ENCODE data around the gene MRLN. TPM values are rescaled to one million over a fixed set of nuclear protein-coding genes. Genes with fewer than 3 reads are reported as not detected.
"Not testable (repeated sequence)": the region's sequence is repeated elsewhere in the genome, so short reads cannot be mapped to it uniquely, and the experiment has no call there.

The MRLN gene
- total RNA-seq, 1 donor from 2014 or later: not detected

DNA sequence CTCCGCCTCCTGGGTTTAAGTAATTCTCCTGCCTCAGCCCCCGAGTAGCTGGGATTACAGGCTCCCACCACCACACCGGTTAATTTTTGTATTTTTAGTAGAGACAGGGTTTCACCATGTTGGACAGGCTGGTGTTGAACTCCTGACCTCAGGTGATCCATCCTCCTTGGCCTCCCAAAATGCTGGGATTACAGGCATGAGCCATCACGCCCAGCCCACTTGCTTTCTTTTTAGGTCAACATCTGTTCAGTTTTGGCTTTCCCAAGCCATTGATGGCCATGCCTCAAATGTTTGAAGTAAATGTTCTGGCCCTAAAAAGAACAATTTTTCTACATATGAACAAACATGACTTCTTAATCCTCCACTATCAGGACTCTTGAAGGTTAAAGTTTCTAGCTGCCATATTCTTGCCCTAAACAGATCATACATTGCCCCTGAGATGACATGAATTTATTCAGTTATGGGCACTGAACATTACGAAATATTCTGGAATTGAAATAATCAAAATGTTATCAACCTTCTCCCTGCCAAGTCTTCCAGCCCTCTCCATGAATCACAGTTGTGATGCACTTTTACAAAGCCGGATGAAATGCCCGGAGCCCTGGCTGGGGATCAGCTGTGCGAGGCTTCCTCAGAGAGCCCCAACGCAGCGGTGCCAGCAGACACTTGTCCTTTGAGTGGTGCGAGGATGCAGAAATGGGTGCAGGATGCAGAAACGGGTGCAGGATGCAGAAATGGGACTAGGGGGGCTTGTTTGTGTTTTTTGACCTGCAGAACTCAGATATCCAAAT is 2.9 kb downstream of the MRLN start:
- DNase-seq (ENCODE audit: missing footprints) (no peak), ATAC-seq (no peak)
- intact Hi-C loops (cut with DNase I): no loop called here

DNA sequence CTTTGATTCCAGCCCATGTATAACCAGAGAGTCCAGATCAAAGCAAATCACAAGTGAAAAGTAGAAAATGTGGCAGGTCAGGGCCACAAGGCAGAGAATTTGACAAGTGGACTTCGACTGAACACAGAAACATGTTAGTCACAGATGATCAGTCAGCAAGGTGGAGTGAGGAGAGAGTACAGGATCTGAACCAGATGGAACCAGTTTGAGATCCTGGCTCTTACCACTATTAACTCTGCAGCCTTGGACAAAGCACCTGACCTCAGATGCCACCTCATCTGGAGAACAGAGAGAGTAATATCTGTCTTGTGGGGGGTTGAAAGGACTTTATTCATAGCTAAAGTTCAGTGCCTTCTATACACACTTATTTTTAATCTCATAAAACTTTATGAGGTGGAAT is 4.4 kb downstream of the MRLN start:
- DNase-seq (ENCODE audit: missing footprints) (no peak), ATAC-seq (no peak)
- intact Hi-C loops (cut with DNase I): no loop called here

DNA sequence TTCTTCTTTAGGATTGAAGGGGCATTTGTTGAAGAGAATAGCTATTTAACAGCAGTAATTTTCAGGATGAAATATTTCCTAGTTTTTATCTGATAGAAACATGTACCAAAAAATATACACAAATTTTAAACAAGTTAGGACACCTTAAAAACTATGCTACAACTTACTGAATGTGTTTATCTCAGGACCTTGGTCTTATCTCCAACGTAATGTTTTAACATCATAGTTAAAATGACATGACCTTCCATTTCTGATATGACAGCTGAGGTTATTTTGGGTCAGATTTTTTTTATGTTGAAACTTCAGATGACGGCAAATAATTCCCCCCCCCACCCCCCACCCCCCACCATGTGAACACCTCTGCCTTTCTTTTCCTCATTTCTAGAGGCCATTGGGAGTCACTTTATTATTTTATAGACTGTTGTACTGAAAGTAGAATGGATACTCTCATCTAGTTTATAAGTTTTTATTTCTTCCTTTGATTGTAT is 8.0 kb downstream of the MRLN start:
- no peak for ATAC-seq
- intact Hi-C loops (cut with DNase I): no loop called here
- no peak for DNase-seq (ENCODE audit: missing footprints)

DNA sequence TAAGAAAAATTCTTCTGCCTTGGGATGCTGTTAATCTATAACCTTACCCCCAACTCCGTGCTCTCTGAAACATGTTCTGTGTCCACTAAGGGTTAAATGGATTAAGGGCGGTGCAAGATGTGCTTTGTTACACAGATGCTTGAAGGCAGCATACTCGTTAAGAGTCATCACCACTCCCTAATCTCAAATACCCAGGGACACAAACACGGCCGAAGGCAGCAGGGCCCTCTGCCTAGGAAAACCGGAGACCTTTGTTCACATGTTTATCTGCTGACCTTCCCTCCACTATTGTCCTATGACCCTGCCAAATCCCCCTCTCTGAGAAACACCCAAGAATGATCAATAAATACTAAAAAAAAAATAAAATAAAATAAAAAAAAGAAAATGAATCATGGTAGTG is 8.5 kb downstream of the MRLN start:
- ATAC-seq; DNase-seq (ENCODE audit: missing footprints); intact Hi-C loops (cut with DNase I): not testable (repeated sequence)

DNA sequence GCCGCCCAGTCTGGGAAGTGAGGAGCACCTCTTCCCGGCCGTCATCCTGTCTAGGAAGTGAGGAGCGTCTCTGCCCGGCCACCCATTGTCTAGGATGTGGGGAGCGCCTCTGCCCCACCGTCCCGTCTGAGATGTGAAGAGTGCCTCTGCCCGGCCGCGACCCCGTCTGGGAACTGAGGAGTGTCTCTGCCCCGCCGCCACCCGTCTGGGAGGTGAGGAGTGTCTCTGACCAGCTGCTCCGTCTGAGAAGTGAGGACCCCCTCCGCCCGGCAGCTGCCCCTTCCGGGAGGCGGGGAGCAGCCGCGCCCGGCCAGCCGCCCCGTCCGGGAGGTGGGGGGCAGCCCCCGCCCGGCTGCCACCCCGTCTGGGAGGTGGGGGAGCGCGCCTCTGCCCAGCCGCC is 9.1 kb downstream of the MRLN start:
- ATAC-seq; DNase-seq (ENCODE audit: missing footprints); intact Hi-C loops (cut with DNase I): not testable (repeated sequence)

DNA sequence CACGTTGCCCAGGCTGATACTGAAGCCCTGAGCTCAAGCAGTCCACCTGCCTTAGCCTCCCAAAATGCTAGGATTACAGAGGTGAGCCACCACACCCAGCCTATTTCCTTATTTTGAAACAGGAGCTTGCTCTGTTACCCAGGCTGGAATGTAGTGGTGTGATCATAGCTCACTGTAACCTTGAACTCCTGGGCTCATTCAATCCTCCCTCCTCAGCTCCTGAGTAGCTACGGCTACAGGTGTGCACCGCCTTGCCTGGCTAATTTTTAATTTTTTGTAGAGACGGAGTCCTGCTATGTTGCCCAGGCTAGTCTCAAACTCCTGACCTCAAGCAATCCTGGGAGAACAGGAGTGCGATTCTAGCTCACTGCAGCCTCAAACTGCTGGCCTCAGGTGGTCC is 11.7 kb downstream of the MRLN start:
- ATAC-seq (no peak), DNase-seq (ENCODE audit: missing footprints) (no peak)

DNA sequence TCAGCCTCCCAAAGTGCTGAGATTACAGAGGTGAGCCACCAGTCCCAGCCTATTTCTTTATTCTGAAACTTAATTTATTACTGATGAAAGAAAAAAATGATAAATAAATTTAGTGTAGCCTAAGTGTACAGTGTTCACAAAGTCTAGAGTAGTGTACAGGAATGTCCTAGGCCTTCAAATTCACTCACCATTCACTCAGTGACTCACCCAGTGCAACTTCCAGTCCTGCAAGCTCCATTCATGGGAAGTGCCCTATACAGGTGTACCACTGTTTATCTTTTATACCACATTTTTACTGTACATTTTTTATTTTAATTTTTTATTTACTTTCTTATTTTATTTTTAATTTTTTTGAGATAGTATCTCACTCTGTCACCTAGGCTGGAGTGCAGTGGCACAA is 12.2 kb downstream of the MRLN start:
- intact Hi-C loops (cut with DNase I): no loop called here
- ATAC-seq (no peak), DNase-seq (ENCODE audit: missing footprints) (no peak)

More for the DNA sequence above, 11.7 kb downstream of the MRLN start:
- intact Hi-C loops (cut with DNase I): no loop called here

DNA sequence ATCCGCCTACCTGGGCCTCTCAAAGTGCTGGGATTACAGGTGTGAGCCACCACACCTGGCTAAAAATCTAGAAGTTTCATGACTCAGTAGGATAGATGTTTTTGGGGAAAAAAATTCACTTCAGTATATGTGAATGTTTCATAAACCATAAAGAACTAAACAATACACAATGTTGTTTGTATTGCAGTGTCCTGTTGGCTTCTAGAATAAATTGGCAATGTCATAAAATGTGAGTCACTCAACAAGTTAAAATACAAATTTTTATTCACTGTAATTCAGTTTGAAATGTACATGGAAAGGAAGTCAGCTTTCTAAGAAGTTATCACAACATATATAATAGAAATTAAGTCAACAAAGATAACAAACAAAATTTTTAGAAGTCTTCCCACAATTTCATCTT is 16.5 kb downstream of the MRLN start:
- DNase-seq (ENCODE audit: missing footprints) (no peak), ATAC-seq (no peak)
- intact Hi-C loops (cut with DNase I): no loop called here

DNA sequence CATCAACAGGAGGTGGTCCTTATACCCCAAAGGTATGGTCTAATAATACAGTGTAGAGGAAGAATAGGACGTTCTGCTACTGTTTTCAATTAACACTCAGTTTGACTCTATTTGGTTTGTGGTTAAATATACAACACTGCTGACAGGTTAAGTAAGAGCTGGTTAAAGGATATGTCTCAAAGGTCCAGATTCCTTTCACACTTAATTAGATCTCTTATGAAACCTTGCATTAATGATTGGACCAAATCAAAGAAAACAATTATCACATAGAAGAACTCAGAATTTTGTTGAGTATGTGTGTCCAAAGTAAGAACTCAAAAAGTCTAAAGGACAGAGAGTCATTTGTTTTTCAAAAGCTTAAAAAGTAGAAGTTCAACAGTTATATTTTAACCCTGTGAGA is 18.0 kb downstream of the MRLN start:
- DNase-seq (ENCODE audit: missing footprints) (no peak), ATAC-seq (no peak)
- intact Hi-C loops (cut with DNase I): no loop called here

DNA sequence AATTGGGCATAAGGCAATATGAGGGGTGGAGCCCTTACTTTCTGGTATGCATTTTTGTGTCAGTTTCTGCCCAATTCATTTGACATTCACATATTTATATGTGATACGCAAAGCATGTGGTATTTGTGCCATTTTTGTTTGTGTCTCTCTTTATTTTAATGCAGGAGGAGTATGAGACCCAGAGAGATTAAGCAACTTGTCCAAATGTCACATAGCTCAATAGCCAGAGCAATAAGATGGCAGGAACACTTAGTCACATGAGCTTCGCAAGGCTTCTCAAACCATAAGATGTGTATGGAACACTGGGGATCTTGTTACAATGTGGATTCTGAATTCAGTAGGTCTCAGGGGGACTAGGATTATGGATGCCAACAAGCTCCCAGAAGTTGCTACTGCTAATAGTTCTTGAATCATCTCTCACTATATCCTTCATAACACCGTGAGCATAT is 19.2 kb downstream of the MRLN start:
- ATAC-seq: no peak
- intact Hi-C loops (cut with DNase I): no loop called here
- no peak for DNase-seq (ENCODE audit: missing footprints)

DNA sequence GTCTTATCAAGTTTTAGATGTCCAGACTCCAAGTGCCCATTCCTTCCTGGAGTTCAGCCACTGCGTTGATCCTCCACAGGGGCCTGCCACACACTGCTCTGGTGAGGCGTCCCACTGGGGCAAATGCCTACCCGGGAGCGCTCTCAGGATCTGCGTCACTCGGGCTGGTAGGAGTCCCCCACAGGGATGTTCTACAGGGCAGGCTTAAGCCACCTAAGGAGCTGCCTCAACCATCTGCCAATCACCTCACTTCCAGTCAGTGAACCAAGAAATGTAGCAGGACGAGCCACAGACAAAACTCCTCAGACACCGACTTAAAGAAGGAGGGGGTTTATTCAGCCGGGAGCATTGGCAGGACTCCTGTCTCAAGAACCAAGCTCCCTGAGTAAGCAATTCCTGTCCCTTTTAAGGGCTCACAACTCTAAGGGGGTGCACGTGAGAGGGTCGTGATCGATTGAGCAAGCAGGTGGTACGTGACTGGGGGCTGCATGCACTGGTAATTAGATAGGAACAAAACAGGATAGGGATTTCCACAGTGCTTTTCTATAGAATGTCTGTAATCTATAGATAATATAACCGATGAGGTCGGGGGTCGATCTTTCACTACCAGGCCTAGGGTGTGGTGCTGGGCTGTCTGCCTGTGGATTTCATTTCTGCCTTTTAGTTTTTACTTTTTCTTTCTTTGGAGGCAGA is 19.8 kb downstream of the MRLN start:
- intact Hi-C loops (cut with DNase I); ATAC-seq; DNase-seq (ENCODE audit: missing footprints): not testable (repeated sequence)

DNA sequence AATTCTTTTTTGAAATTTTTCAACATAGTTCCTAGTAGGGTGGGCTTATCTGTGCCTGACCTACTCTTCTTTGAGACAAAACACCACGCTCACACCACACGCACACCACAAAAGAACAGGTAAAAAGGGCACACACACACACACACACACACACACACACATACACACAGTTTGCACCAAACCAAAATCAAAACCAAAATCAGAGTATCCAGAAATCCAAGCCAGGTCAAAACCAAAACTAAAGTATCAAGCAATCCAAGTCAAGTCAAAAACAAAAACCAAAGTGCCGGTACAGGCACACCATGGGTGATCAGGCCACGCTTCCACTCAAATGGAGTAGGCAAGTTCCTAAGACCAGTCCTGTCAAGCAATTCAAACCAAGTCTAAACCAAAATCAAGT is 20.4 kb downstream of the MRLN start:
- ATAC-seq; intact Hi-C loops (cut with DNase I); DNase-seq (ENCODE audit: missing footprints): not testable (repeated sequence)

DNA sequence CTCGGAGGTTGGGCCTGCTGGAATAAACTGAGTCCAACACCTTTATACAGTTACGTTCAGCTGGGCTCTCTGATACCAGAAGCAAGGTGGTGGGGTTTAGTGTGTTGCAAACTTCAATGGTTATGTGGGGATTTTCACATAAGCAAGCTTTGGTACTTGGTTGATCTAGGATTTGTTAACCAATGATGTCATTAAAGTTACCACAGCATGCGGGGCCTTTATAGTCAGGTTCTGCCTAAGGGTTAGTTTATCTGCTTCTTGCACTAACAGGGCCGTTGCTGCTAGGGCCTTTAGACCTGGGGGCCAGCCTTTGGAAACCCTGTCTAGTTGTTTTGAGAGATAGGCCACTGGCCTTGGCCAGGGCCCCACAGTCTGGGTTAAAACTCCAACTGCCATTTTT is 24.1 kb downstream of the MRLN start:
- intact Hi-C loops (cut with DNase I); DNase-seq (ENCODE audit: missing footprints); ATAC-seq: not testable (repeated sequence)

DNA sequence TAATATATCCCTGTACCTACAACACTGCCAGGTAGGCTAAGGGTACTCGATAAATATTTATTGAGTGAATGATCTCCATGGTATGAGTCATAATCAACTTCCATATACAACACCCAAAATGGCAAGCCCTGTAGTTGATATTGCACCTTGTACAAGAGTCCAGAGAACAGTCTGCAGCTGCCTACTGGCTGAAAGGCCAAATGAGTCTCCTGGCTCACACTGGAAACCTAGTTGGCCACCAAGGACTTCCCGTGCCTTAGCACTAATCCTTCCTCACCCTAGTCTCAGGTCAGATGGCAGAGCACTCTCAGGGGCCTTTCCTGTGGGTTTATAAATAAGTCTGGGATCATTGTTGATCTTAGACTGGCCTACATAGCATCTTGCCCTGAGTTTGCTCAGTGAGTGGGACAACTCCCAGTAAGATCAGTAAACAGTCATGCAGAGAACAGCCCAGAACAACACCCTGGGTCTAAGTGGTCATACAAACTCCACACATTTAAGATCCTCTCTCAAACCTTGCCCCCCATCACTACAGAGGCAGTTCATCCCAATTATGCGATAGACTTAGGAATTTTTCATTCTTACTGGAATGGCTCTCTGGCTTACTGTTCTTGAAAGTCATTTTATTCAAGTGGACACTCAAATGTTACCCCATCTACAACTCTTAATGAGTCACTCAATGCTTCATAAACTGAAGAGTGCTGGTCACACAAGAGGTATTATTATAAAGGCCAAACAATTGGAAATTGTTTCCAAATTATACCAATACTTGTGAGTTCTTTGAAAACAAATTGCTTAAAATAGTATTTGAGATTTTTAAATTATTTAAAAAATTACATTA is 28.9 kb downstream of the MRLN start:
- intact Hi-C loops (cut with DNase I): no loop called here
- no peak for DNase-seq (ENCODE audit: missing footprints)
- no peak for ATAC-seq

DNA sequence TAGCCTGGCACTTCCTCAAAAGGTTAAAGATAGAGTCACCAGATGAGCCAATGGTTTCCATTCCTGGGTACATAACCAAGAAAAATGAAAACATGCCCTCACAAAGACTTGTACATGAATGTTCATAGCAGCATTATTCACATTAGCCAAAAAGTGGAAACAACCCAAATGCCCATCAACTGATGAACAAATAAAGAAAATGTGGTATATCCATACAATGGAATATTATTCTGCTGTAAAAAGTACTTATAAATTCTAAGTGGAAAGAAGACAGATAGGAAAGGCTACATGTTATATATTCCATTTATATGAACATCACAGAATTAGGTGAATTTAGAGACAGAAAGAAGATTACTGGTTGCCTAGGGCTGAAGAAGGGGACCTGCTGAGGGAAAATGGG is 32.9 kb downstream of the MRLN start:
- intact Hi-C loops (cut with DNase I): no loop called here
- DNase-seq (ENCODE audit: missing footprints): no peak

DNA sequence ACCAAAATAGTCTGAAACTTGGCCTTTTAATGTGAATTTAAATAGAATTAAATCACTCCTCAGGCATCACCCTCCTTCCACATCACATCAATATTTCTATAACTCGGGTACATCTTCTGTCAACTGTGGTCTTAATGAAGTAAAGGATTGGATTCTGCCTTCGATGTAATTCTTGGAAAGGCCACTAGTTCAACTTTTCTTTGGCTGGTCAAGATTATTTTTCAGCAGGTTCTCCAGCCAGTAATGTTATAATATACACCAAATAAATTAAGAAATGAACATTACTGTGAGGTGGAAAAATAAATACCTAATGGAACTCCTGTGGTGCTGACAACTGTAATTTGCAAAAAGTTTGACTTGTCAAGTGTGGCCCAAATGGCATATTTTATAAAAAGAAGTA is 33.9 kb downstream of the MRLN start:
- intact Hi-C loops (cut with DNase I): no loop called here
- no peak for ATAC-seq
- no peak for DNase-seq (ENCODE audit: missing footprints)

More for the DNA sequence above, 32.9 kb downstream of the MRLN start:
- no peak for ATAC-seq

DNA sequence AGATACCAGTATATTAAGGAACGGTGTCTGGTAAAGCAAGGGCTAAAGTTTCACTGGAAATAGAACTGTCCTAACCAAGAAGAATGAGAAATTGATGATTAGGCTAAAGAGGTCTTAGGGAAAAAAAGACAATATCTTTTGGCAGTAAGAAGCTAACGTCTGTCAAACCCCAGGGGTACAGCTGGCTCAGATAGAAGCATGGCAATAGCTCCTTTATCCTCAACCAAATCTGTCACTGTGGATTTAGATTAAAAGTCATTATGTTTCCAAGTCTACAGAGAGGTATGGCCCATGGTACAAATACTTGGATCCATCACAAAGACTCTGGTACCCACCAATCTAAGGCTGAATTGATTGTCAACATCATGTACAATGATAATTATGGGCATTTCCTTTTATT is 35.0 kb downstream of the MRLN start:
- ATAC-seq (no peak), DNase-seq (ENCODE audit: missing footprints) (no peak)
- intact Hi-C loops (cut with DNase I): no loop called here

DNA sequence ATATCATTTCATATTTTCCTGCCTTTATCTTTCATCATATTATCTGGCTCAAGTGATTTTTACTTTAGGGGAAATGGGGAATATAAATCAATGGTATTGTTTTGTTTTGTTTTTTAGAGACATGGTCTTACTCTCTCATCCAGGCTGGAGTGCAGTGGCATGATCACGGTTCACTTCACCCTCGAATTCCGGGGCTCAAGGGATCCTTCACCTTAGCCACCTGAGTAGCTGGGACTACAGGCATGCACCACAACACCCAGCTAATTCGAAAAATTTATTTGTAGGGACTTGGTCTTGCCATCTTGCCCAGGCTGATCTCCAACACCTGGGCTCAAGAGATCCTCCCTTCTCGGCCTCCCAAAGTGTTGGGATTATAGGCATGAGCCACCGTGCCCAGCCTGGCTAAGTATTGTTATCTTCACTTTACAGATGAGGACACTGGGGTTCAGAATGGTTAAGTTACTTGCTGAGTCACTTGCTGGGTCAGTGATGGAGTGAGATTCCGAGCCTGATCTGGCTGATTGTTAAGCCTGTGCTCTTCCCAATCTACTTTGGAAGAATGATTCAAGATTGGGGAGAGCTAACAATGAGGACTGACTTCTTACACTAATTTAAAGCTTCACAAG is 39.9 kb downstream of the MRLN start:
- ATAC-seq (no peak), DNase-seq (ENCODE audit: missing footprints) (no peak)
- intact Hi-C loops (cut with DNase I): no loop called here

Data from Right ventricle myocardium inferior (tissue), 1 donor.